ENCODE results near the gene FGF16. TPM values are rescaled to one million over a fixed set of nuclear protein-coding genes. Genes with fewer than 3 reads are reported as not detected.
"Not testable (repeated sequence)": the region's sequence is repeated elsewhere in the genome, so short reads cannot be mapped to it uniquely, and the experiment has no call there.

Gene FGF16
- total RNA-seq, 1 experiment from 2014 or later = not detected

GRCh38 chrX:77455437-77455836, 8.2 kb downstream of the FGF16 start:
- TF ChIP-seq TCF7L2 (IDR thresholded peaks at IDR 0.05; ENCODE audit: low read depth, low read length) = no peak
- TF ChIP-seq SIN3A (IDR thresholded peaks at IDR 0.05; ENCODE audit: borderline replicate concordance, insufficient read depth, low read depth, low read length) = no peak
- no peak for TF ChIP-seq REST (IDR thresholded peaks at IDR 0.05; ENCODE audit: insufficient read depth in 1 of 2, low read depth in 2 of 2, low read length in 1 of 2)
- ChIA-PET CTCF (no interaction called here), POLR2A (no interaction called here)
- Histone ChIP-seq H3K9me3 (ENCODE audit: control insufficient read depth, insufficient read depth, low read depth, low read length) (no peaks in the 10 kb centered on the region), H3K4me1 (ENCODE audit: control insufficient read depth, insufficient read depth, low read length) (no peaks in the 10 kb centered on the region), H3K27me3 (ENCODE audit: control insufficient read depth, insufficient read depth, low read length) (no peaks in the 10 kb centered on the region), H3K27ac (ENCODE audit: low read length) (no peak overlapping the region), H3K36me3 (ENCODE audit: control insufficient read depth, insufficient read depth, low read length) (no peaks in the 10 kb centered on the region), H3K4me3 (ENCODE audit: low read depth in 2 of 2, low read length in 2 of 2) (no peak overlapping the region)
- ATAC-seq (no peak), DNase-seq (ENCODE audit: low read depth, low spot score) (no peak)
- BruUV-seq (replicated peaks) = no TSS peak
- in situ Hi-C loops (cut with HindIII; ENCODE audit: low pct_unique_long_range_greater_than_20kb, low sequenced_read_pairs) (no loop called here), intact Hi-C loops (cut with micrococcal nuclease; ENCODE audit: unreplicated experiment) (no loop called here)

- ATAC-seq = no peak
- CTCF ChIA-PET = no interaction called here
- Histone ChIP-seq H3K27ac (ENCODE audit: low read length) (no peak overlapping the region), H3K4me3 (ENCODE audit: low read depth in 2 of 2, low read length in 2 of 2) (no peak overlapping the region), H3K36me3 (ENCODE audit: control insufficient read depth, insufficient read depth, low read length) (no peaks in the 10 kb centered on the region), H3K9me3 (ENCODE audit: control insufficient read depth, insufficient read depth, low read depth, low read length) (no peaks in the 10 kb centered on the region), H3K4me1 (ENCODE audit: control insufficient read depth, insufficient read depth, low read length) (no peaks in the 10 kb centered on the region), H3K27me3 (ENCODE audit: control insufficient read depth, insufficient read depth, low read length) (no peaks in the 10 kb centered on the region)
- in situ Hi-C loops (cut with HindIII; ENCODE audit: low pct_unique_long_range_greater_than_20kb, low sequenced_read_pairs) = no loop called here
- POLR2A ChIA-PET = no interaction called here
- BruUV-seq (replicated peaks) = no TSS peak
- TF ChIP-seq TCF7L2 (IDR thresholded peaks at IDR 0.05; ENCODE audit: low read depth, low read length) = no peak
- no peak for TF ChIP-seq SIN3A (IDR thresholded peaks at IDR 0.05; ENCODE audit: borderline replicate concordance, insufficient read depth, low read depth, low read length)
- no peak for TF ChIP-seq POLR2AphosphoS5 (IDR thresholded peaks at IDR 0.05; ENCODE audit: low read depth, low read length)
- intact Hi-C loops (cut with micrococcal nuclease; ENCODE audit: unreplicated experiment) = no loop called here
- no peak for DNase-seq (ENCODE audit: low read depth, low spot score)
Observed at GRCh38 chrX:77484045-77484444, 36.9 kb downstream of the FGF16 start.

GRCh38 chrX:77493677-77494553, 46.7 kb downstream of the FGF16 start:
- ChIA-PET POLR2A (no interaction called here), CTCF (no interaction called here)
- intact Hi-C loops (cut with micrococcal nuclease; ENCODE audit: unreplicated experiment) = no loop called here
- Histone ChIP-seq H3K4me3 (ENCODE audit: low read depth in 2 of 2, low read length in 2 of 2) (no peak overlapping the region), H3K27ac (ENCODE audit: low read length) (no peak overlapping the region), H3K4me1 (ENCODE audit: control insufficient read depth, insufficient read depth, low read length) (no peaks in the 10 kb centered on the region), H3K9me3 (ENCODE audit: control insufficient read depth, insufficient read depth, low read depth, low read length) (no peaks in the 10 kb centered on the region), H3K36me3 (ENCODE audit: control insufficient read depth, insufficient read depth, low read length) (no peaks in the 10 kb centered on the region), H3K27me3 (ENCODE audit: control insufficient read depth, insufficient read depth, low read length) (no peaks in the 10 kb centered on the region)
- DNase-seq (ENCODE audit: low read depth, low spot score) = no peak
- BruUV-seq (replicated peaks) = no TSS peak
- in situ Hi-C loops (cut with HindIII; ENCODE audit: low pct_unique_long_range_greater_than_20kb, low sequenced_read_pairs) = no loop called here
- ATAC-seq = no peak
- TF ChIP-seq REST (IDR thresholded peaks at IDR 0.05; ENCODE audit: insufficient read depth in 1 of 2, low read depth in 2 of 2, low read length in 1 of 2) = no peak
- no peak for TF ChIP-seq SIN3A (IDR thresholded peaks at IDR 0.05; ENCODE audit: borderline replicate concordance, insufficient read depth, low read depth, low read length)
- no peak for TF ChIP-seq CTCF (IDR thresholded peaks at IDR 0.05)
- no peak for TF ChIP-seq POLR2AphosphoS5 (IDR thresholded peaks at IDR 0.05; ENCODE audit: low read depth, low read length)

GRCh38 chrX:77500164-77500563, 53.0 kb downstream of the FGF16 start:
- H3K27ac ChIP-seq (ENCODE audit: low read length); CTCF ChIA-PET; in situ Hi-C loops (cut with HindIII; ENCODE audit: low pct_unique_long_range_greater_than_20kb, low sequenced_read_pairs); intact Hi-C loops (cut with micrococcal nuclease; ENCODE audit: unreplicated experiment); H3K4me3 ChIP-seq (ENCODE audit: low read depth in 2 of 2, low read length in 2 of 2); H3K27me3 ChIP-seq (ENCODE audit: control insufficient read depth, insufficient read depth, low read length); DNase-seq (ENCODE audit: low read depth, low spot score); ATAC-seq; H3K9me3 ChIP-seq (ENCODE audit: control insufficient read depth, insufficient read depth, low read depth, low read length); BruUV-seq (replicated peaks); H3K36me3 ChIP-seq (ENCODE audit: control insufficient read depth, insufficient read depth, low read length); POLR2A ChIA-PET; H3K4me1 ChIP-seq (ENCODE audit: control insufficient read depth, insufficient read depth, low read length): not testable (repeated sequence)

All from Panc1 (cell line).